ENCODE results near the gene FRMD6.

- TF ChIP-seq CTCF (conservative IDR thresholded peaks at IDR 0.05) (no peak), ZFX (IDR thresholded peaks at IDR 0.05) (no peak)
These were observed 47.6 kb upstream of the FRMD6 start for GRCh38 chr14:51604073-51604472.
